HEK293T (cell line): Measurements from ENCODE around the gene PLPP4.

ENCODE experiments used
- ARNT ChIP-seq: fragments of 450-650 bp; IDR thresholded peaks from 2 replicates; pipeline ENCODE4 v1.6.1; 2017; ENCODE audit warnings: mild to moderate bottlenecking
- BHLHE40 ChIP-seq: fragments of 450-650 bp; IDR thresholded peaks from 2 replicates; pipeline ENCODE4 v1.6.1; 2016; ENCODE audit warnings: mild to moderate bottlenecking, moderate library complexity, borderline replicate concordance
- CTBP1 ChIP-seq: fragments of 450-650 bp; IDR thresholded peaks from 2 replicates; pipeline ENCODE4 v1.6.1; 2016; ENCODE audit warnings: borderline replicate concordance
- FOXA1 ChIP-seq: fragments of 450-650 bp; IDR thresholded peaks from 2 replicates; pipeline ENCODE4 v1.6.1; 2016; ENCODE audit warnings: mild to moderate bottlenecking
- FOXK2 ChIP-seq: fragments of 450-650 bp; IDR thresholded peaks from 2 replicates; pipeline ENCODE4 v1.6.1; 2016; ENCODE audit warnings: mild to moderate bottlenecking
- FOXM1 ChIP-seq: fragments of 450-650 bp; IDR thresholded peaks from 2 replicates; pipeline ENCODE4 v1.6.1; 2017; ENCODE audit warnings: mild to moderate bottlenecking, borderline replicate concordance
- HDGF ChIP-seq: fragments of 450-650 bp; IDR thresholded peaks from 2 replicates; pipeline ENCODE4 v1.6.1; 2017; ENCODE audit warnings: antibody characterized with exemption, borderline replicate concordance
- L3MBTL2 ChIP-seq: fragments of 450-650 bp; conservative IDR thresholded peaks from 2 replicates; pipeline ENCODE4 v1.6.1; 2016; ENCODE audit warnings: mild to moderate bottlenecking
- LEF1 ChIP-seq: fragments of 450-650 bp; IDR thresholded peaks from 2 replicates; pipeline ENCODE4 v1.6.1; 2017; ENCODE audit warnings: mild to moderate bottlenecking, borderline replicate concordance
- NFRKB ChIP-seq: fragments of 450-650 bp; IDR thresholded peaks from 2 replicates; pipeline ENCODE4 v1.6.1; 2016; ENCODE audit warnings: mild to moderate bottlenecking, moderate library complexity
- SP1 ChIP-seq: fragments of 450-650 bp; IDR thresholded peaks from 2 replicates; pipeline ENCODE4 v1.6.1; 2017
- TARDBP ChIP-seq: fragments of 450-650 bp; IDR thresholded peaks from 2 replicates; pipeline ENCODE4 v1.6.1; 2016
- ZNF384 ChIP-seq: fragments of 450-650 bp; IDR thresholded peaks from 2 replicates; pipeline ENCODE4 v1.6.1; 2016

- TF ChIP-seq HDGF (no peak), ZNF384 (no peak), SP1 (no peak), LEF1 (no peak), FOXM1 (no peak), CTBP1 (no peak), L3MBTL2 (no peak), ARNT (no peak), TARDBP (no peak), BHLHE40 (no peak), FOXK2 (no peak), FOXA1 (no peak), NFRKB (no peak)
Observed at GRCh38 chr10:120616311-120616911, 159.4 kb downstream of the PLPP4 start.
